ENCODE measurements around the gene VWA5B1.

DNA sequence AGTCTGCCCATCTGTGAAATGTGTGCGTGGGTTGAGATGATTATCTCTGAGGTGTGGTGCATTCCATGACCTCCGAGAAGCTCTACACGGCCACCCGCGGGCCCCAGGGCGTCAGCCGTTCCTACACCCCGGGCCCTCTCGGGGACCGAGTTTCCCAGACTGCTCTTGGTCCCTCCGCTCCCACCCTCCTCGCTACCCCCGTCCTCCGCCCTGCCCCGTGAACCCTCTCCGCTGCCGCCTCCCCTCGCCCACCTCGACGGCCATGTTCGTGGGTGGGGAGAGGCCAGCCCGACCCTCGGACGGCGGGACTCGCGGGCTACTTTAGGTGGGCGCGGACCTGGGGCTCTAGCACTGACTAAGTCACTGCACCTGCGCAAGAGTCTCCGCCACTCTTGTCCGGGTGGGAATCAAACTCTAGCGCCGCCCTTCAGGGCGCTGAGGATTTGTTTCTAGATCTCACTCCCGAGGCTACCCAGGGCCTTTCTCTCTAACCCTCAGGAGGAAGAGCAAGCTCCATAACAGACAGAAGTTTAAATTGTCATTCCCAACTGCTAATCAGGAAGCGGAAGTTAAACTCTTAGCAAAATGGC lies 47.7 kb upstream of the VWA5B1 start:
- TF ChIP-seq, protein P1, sequence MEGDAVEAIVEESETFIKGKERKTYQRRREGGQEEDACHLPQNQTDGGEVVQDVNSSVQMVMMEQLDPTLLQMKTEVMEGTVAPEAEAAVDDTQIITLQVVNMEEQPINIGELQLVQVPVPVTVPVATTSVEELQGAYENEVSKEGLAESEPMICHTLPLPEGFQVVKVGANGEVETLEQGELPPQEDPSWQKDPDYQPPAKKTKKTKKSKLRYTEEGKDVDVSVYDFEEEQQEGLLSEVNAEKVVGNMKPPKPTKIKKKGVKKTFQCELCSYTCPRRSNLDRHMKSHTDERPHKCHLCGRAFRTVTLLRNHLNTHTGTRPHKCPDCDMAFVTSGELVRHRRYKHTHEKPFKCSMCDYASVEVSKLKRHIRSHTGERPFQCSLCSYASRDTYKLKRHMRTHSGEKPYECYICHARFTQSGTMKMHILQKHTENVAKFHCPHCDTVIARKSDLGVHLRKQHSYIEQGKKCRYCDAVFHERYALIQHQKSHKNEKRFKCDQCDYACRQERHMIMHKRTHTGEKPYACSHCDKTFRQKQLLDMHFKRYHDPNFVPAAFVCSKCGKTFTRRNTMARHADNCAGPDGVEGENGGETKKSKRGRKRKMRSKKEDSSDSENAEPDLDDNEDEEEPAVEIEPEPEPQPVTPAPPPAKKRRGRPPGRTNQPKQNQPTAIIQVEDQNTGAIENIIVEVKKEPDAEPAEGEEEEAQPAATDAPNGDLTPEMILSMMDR (IDR thresholded peaks at IDR 0.05; ENCODE audit: low read length): no peak
- no peak for TF ChIP-seq EZH2 (optimal IDR thresholded peaks at IDR 0.05; ENCODE audit: low read depth, low read length)
- no peak for TF ChIP-seq EZH2phosphoT487 (IDR thresholded peaks at IDR 0.05; ENCODE audit: low read length)
